H1 (cell line): Measurements from ENCODE around the gene SEMA7A. TPM values are rescaled to one million over a fixed set of nuclear protein-coding genes. Genes with fewer than 3 reads are reported as not detected.

Experiments
- NRF1 ChIP-seq: IDR thresholded peaks from 2 replicates; pipeline ENCODE4 v1.6.1; 2011; ENCODE audit warnings: mild to moderate bottlenecking, low read depth, low read length, improper control_type of control experiment
- polyA plus RNA-seq, 7 experiments: library from polyadenylated mRNA; depleted of rRNA in 3 of 7; stranded (reverse) in 5 of 7; unstranded in 2 of 7; fragments of >200 nt in 5 of 7; fragments of 200-250 nt in 2 of 7; gene quantifications; 1 replicate in 5 of 7; 2 replicates in 1 of 7; 4 replicates in 1 of 7; pipeline versions ENCODE4 v1.2.1 to v1.2.3, GENCODE V29; 2011 to 2013; ENCODE audit warnings: missing spikeins in 2 of 7, mixed read lengths in 2 of 7
- total RNA-seq: library from RNA; stranded (reverse); fragmentation: NEBNext Ultra II Directional; extraction: Animal tissue kit (Norgen Biotek cat#: 25700); gene quantifications from 2 replicates; pipeline ENCODE4 v1.2.1, GENCODE V29; 2021

The SEMA7A gene
- total and polyA plus RNA-seq, 2 of the 8 experiments (the other 6 are each of a cell fraction or from before 2014, with no cell fraction given): 10.7 to 15.0 TPM

DNA sequence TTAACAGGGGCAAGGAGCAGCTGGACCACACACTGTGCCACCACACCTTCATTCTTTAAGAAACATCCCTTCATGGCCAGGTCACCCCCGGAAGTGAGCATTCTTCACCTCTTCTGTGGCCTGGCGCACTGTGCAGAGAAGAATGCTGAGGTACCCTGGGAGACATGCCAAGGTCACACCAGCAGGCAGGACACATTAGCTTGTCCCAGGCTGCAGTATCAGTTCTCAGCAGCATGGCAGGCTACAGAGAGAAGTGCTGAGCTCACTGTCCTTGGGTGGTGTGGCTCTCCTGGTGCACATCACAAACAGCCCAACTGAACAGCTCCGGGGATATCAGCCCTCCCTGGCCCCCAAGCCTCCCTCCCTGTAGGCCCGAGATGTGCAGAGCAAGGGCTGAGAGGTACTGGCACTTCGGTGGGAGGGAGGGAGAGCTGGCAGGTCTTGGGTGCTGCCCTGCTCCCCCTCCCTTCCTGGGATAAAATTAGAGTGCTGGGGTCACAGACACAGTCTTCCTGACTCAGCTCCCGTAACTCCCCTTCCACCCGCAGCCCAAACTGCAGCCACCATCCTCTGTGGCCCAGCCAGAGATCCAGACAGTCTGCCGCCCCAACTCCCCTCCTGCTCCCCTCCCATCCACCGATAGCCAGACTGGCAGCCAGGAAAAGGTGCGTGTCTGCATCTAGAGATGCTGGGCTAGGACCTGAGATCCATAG lies 13.4 kb downstream of the SEMA7A start (continued):
- TF ChIP-seq NRF1: no peak
